ENCODE results near the gene PSTPIP2.

GRCh38 chr18:46001074-46001473, 71.0 kb downstream of the PSTPIP2 start:
- TF ChIP-seq CTCF (IDR thresholded peaks at IDR 0.05) (no peak), USF2 (IDR thresholded peaks at IDR 0.05) (no peak), RFX5 (IDR thresholded peaks at IDR 0.05) (no peak), EHF (CRISPR knock-in tag; IDR thresholded peaks at IDR 0.05) (no peak), RCOR1 (IDR thresholded peaks at IDR 0.05; ENCODE audit: low read depth, low read length) (no peak), SMC3 (IDR thresholded peaks at IDR 0.05) (no peak), KDM1A (IDR thresholded peaks at IDR 0.05; ENCODE audit: low read depth) (no peak), TP53 (CRISPR knock-in tag; IDR thresholded peaks at IDR 0.05) (no peak), GATA3 (IDR thresholded peaks at IDR 0.05; ENCODE audit: borderline replicate concordance) (no peak)
